Measurements from ENCODE around the gene ARR3. TPM values are rescaled to one million over a fixed set of nuclear protein-coding genes. Genes with fewer than 3 reads are reported as not detected.

The ARR3 gene
- total RNA-seq, 1 donor from 2014 or later, result not detected

- TF ChIP-seq CTCF (IDR thresholded peaks at IDR 0.05; ENCODE audit: insufficient read depth, low read length, severe bottlenecking), result no peak
- no peak overlapping the region for H3K4me3 ChIP-seq (ENCODE audit: low read depth, low read length)
- H3K36me3 ChIP-seq (ENCODE audit: control insufficient read depth, insufficient read depth, low read length), result no peaks in the 10 kb centered on the region
- DNase-seq (ENCODE audit: low read depth), result no peak
- FAIRE-seq, result no peak
- no peaks in the 10 kb centered on the region for H3K27me3 ChIP-seq (ENCODE audit: control insufficient read depth, insufficient read depth, low read length)
Observed at GRCh38 chrX:70280573-70280972, 12.4 kb downstream of the ARR3 start.

GRCh38 chrX:70281951-70282350, 13.8 kb downstream of the ARR3 start, which contains the start of gene RAB41:
RAB41 (plus strand) TSS chrX:70282172; CDS start chrX:70282218, 46 bp downstream.
- H3K36me3 ChIP-seq (ENCODE audit: control insufficient read depth, insufficient read depth, low read length), result no peaks in the 10 kb centered on the region
- H3K4me3 ChIP-seq (ENCODE audit: low read depth, low read length), result no peak within 1 kb of the TSS
- FAIRE-seq, result no peak
- no peaks in the 10 kb centered on the region for H3K27me3 ChIP-seq (ENCODE audit: control insufficient read depth, insufficient read depth, low read length)
- DNase-seq (ENCODE audit: low read depth), result no peak
- TF ChIP-seq CTCF (IDR thresholded peaks at IDR 0.05; ENCODE audit: insufficient read depth, low read length, severe bottlenecking), result no peak

DNA sequence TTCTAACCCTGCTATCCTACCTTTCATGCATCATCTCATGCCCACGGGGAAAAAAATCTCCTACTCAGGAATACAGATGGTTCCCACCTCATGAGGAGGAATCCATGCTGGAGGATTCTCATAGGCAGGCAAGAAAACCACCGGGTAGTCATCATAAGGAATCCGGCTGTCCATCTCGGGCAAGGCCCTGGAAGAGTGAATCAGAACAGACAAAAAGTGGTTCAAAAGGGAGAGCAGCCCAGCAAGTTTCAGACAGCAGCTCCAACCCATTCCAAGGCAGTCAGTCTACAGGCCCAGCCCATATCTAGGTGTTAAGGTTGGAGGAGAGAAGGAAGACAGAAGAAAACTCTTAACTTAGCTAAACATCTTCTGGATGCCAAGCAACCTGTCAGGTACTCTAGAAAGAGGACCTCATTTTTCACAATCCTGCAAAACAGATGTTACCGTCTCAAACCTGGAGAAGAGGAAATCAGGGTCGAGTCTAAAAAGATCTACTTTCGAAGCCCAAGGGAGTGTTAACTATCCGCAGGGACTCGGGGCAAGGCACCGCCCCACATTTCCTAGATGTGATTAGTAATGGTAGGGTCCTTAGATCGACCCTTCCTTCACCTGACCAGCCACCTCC, 21.1 kb downstream of the ARR3 start:
- H3K4me3 ChIP-seq (ENCODE audit: low read depth, low read length), result peak overlapping the region; percentile 74
- H3K36me3 ChIP-seq (ENCODE audit: control insufficient read depth, insufficient read depth, low read length), result peaks cover 2% of the 10 kb centered on the region
- no peaks in the 10 kb centered on the region for H3K27me3 ChIP-seq (ENCODE audit: control insufficient read depth, insufficient read depth, low read length)
- FAIRE-seq (no peak), DNase-seq (ENCODE audit: low read depth) (peak; percentile 3)
- TF ChIP-seq CTCF (IDR thresholded peaks at IDR 0.05; ENCODE audit: insufficient read depth, low read length, severe bottlenecking), result no peak

- no peak for FAIRE-seq
- TF ChIP-seq CTCF (IDR thresholded peaks at IDR 0.05; ENCODE audit: insufficient read depth, low read length, severe bottlenecking), result no peak
Observed at GRCh38 chrX:70289793-70290770, 21.9 kb downstream of the ARR3 start, which contains the start of the genes KIF4A and PDZD11. KIF4A (plus strand) TSS chrX:70290104; CDS start chrX:70290459, 355 bp downstream. PDZD11 (minus strand) TSS chrX:70289927; CDS start chrX:70289341, 586 bp downstream.

DNA sequence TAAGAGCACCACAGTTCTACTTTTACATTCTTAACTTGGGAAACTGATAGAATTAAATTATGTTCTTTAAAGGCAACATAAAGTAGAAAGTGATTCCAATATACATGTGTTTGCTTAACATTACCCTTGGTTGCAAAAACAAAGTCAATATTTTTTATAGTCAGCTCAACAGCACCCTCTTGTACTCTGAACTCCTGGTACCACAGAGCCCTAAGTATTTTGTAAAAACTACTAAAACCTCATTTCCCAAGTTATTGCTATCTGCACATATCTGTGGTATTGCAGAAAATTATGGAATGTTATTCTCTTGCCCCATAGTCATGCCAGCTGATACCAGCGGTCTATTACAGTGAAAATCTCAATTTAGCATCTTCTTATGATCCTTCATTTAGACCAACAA, 24.7 kb downstream of the ARR3 start:
- H3K27me3 ChIP-seq (ENCODE audit: control insufficient read depth, insufficient read depth, low read length), result no peaks in the 10 kb centered on the region
- no peak for TF ChIP-seq CTCF (IDR thresholded peaks at IDR 0.05; ENCODE audit: insufficient read depth, low read length, severe bottlenecking)
- FAIRE-seq, result no peak
- DNase-seq (ENCODE audit: low read depth), result no peak
- H3K36me3 ChIP-seq (ENCODE audit: control insufficient read depth, insufficient read depth, low read length), result no peaks in the 10 kb centered on the region
- H3K4me3 ChIP-seq (ENCODE audit: low read depth, low read length), result no peak overlapping the region

More at GRCh38 chrX:70289793-70290770, 21.9 kb downstream of the ARR3 start, which contains the start of the genes KIF4A and PDZD11:
- peak; percentile 72 for DNase-seq (ENCODE audit: low read depth)
- Histone ChIP-seq H3K4me3 (ENCODE audit: low read depth, low read length) (peak within 1 kb of the TSS; percentile 74), H3K27me3 (ENCODE audit: control insufficient read depth, insufficient read depth, low read length) (no peaks in the 10 kb centered on the region), H3K36me3 (ENCODE audit: control insufficient read depth, insufficient read depth, low read length) (peaks cover 2% of the 10 kb centered on the region)
